CD4-positive, CD25-positive, alpha-beta regulatory T cell (primary cell): Measurements from ENCODE around the gene CDK5RAP1. TPM values are rescaled to one million over a fixed set of nuclear protein-coding genes. Genes with fewer than 3 reads are reported as not detected.

Experiments used
- ATAC-seq, 2 donors: fragments of 150-1000 bp; cut with Tn5 transposase; one replicate each; pipeline ENCODE4 v1.10.0; 2021; ENCODE audit warnings: low read depth in 2 of 2, moderate number of reproducible peaks in 2 of 2, moderate library complexity in 1 of 2
- DNase-seq, 3 donors: peaks; one replicate each; pipeline versions ENCODE4 v3.0.0 to v3.0.0-alpha.2; 2012 to 2022; ENCODE audit warnings: mixed read lengths in 1 of 3
- H3K27ac ChIP-seq: one replicate; pipeline ENCODE4 v1.7.0; 2013; ENCODE audit warnings: mild to moderate bottlenecking, low read length; ENCODE audit not compliant: insufficient read depth, poor library complexity, severe bottlenecking
- H3K27me3 ChIP-seq: one replicate; pipeline ENCODE4 v1.7.0; 2013; ENCODE audit warnings: low read length; ENCODE audit not compliant: control insufficient read depth, insufficient read depth
- H3K36me3 ChIP-seq: one replicate; pipeline ENCODE4 v1.7.0; 2013; ENCODE audit warnings: mild to moderate bottlenecking, low read length, moderate library complexity; ENCODE audit not compliant: control insufficient read depth, insufficient read depth
- H3K4me1 ChIP-seq: 2 replicates; pipeline ENCODE4 v1.7.0; 2013; ENCODE audit warnings: mild to moderate bottlenecking, low read length; ENCODE audit not compliant: insufficient read depth, control insufficient read depth, poor library complexity, severe bottlenecking
- H3K4me3 ChIP-seq: one replicate; pipeline ENCODE4 v1.7.0; 2013; ENCODE audit warnings: low read depth, mild to moderate bottlenecking, low read length, moderate library complexity
- H3K9me3 ChIP-seq, 2 experiments: 1 replicate in 1 of 2; 2 replicates in 1 of 2; pipeline ENCODE4 v1.7.0; 2013; ENCODE audit warnings: low read length in 2 of 2, mild to moderate bottlenecking in 1 of 2, moderate library complexity in 1 of 2; ENCODE audit not compliant: control insufficient read depth in 2 of 2
- H3K27ac Mint-ChIP-seq, 3 donors: one replicate each; pipeline ENCODE4 v1.8.0; 2020 to 2022; ENCODE audit warnings: mild to moderate bottlenecking in 3 of 3, mixed read lengths in 3 of 3, moderate library complexity in 2 of 3
- H3K27me3 Mint-ChIP-seq: one replicate; pipeline ENCODE4 v1.8.0; 2022; ENCODE audit warnings: mild to moderate bottlenecking, mixed read lengths
- H3K36me3 Mint-ChIP-seq: one replicate; pipeline ENCODE4 v1.8.0; 2020; ENCODE audit warnings: mixed read lengths
- H3K4me1 Mint-ChIP-seq, 4 donors: one replicate each; pipeline ENCODE4 v1.8.0; 2020 to 2022; ENCODE audit warnings: mixed read lengths in 4 of 4, mild to moderate bottlenecking in 1 of 4
- H3K4me3 Mint-ChIP-seq, 4 donors: one replicate each; pipeline ENCODE4 v1.8.0; 2020 to 2022; ENCODE audit warnings: mild to moderate bottlenecking in 4 of 4, mixed read lengths in 4 of 4, moderate library complexity in 3 of 4
- H3K9me3 Mint-ChIP-seq, 7 donors: one replicate each; pipeline ENCODE4 v1.8.0; 2020 to 2022; ENCODE audit warnings: mixed read lengths in 7 of 7, mild to moderate bottlenecking in 3 of 7, moderate library complexity in 2 of 7
- polyA plus RNA-seq, 4 donors: library from polyadenylated mRNA; unstranded; fragments of 300-500 nt; fragmentation: Illumina TruSeq; gene quantifications; one replicate each; pipeline ENCODE4 v1.2.3, GENCODE V29; 2021
- total RNA-seq: library from RNA; stranded (reverse); gene quantifications from one replicate; pipeline ENCODE4 v1.2.3, GENCODE V29; 2022

The CDK5RAP1 gene
- total and polyA plus RNA-seq, 5 donors from 2014 or later: 31.4 to 48.0 (median 36.1) TPM

- Histone ChIP-seq H3K36me3 (no peaks in the 10 kb centered on the region), H3K27ac (no peak overlapping the region), H3K9me3 (no peaks in the 10 kb centered on the region), H3K4me1 (peaks cover 3% of the 10 kb centered on the region), H3K27me3 (no peaks in the 10 kb centered on the region), H3K4me3 (no peak overlapping the region)
- no peak for ATAC-seq
- Mint-ChIP-seq H3K27ac (no peak overlapping the region), H3K9me3 (no peaks in the 10 kb centered on the region), H3K27me3 (no peaks in the 10 kb centered on the region), H3K4me3 (no peak overlapping the region), H3K4me1 (peaks cover 0 to 13% (median 4%) of the 10 kb centered on the region in 4 donors), H3K36me3 (peaks cover 19% of the 10 kb centered on the region)
- no peak for DNase-seq
Measured at GRCh38 chr20:33411711-33412483, 10.6 kb upstream of the CDK5RAP1 start.

GRCh38 chr20:33411242-33411641, 9.9 kb upstream of the CDK5RAP1 start:
- DNase-seq (no peak), ATAC-seq (no peak)
- Mint-ChIP-seq H3K4me3 (no peak overlapping the region), H3K4me1 (peaks cover 0 to 13% (median 4%) of the 10 kb centered on the region in 4 donors), H3K27ac (no peak overlapping the region), H3K9me3 (no peaks in the 10 kb centered on the region), H3K36me3 (peaks cover 20% of the 10 kb centered on the region), H3K27me3 (no peaks in the 10 kb centered on the region)
- H3K9me3 ChIP-seq: no peaks in the 10 kb centered on the region
- no peak overlapping the region for H3K4me3 ChIP-seq
- no peak overlapping the region for H3K27ac ChIP-seq
- H3K4me1 ChIP-seq: peaks cover 3% of the 10 kb centered on the region
- no peaks in the 10 kb centered on the region for H3K36me3 ChIP-seq
- H3K27me3 ChIP-seq: no peaks in the 10 kb centered on the region

- no peaks in the 10 kb centered on the region for H3K36me3 ChIP-seq
- no peak overlapping the region for H3K4me3 ChIP-seq
- H3K4me1 Mint-ChIP-seq: peaks cover 0 to 13% (median 4%) of the 10 kb centered on the region in 4 donors
- H3K27ac Mint-ChIP-seq: peak overlapping the region in 1 of 3 donors; percentile 51
- no peaks in the 10 kb centered on the region for H3K9me3 Mint-ChIP-seq
- no peak for DNase-seq
- H3K36me3 Mint-ChIP-seq: peaks cover 20% of the 10 kb centered on the region
- ATAC-seq: no peak
- no peaks in the 10 kb centered on the region for H3K9me3 ChIP-seq
- H3K4me1 ChIP-seq: peaks cover 3% of the 10 kb centered on the region
- H3K4me3 Mint-ChIP-seq: no peak overlapping the region
- no peaks in the 10 kb centered on the region for H3K27me3 Mint-ChIP-seq
- no peaks in the 10 kb centered on the region for H3K27me3 ChIP-seq
- no peak overlapping the region for H3K27ac ChIP-seq
Measured at GRCh38 chr20:33410081-33410742, 8.9 kb upstream of the CDK5RAP1 start.

GRCh38 chr20:33408716-33409654, 7.7 kb upstream of the CDK5RAP1 start:
- DNase-seq: peak in 1 of 3 donors; percentile 70
- peaks cover 3% of the 10 kb centered on the region for H3K4me1 ChIP-seq
- H3K9me3 Mint-ChIP-seq: no peaks in the 10 kb centered on the region
- H3K9me3 ChIP-seq: no peaks in the 10 kb centered on the region
- ATAC-seq: peak; percentile 46 to 50
- H3K36me3 Mint-ChIP-seq: peaks cover 20% of the 10 kb centered on the region
- H3K27ac Mint-ChIP-seq: peak overlapping the region in 1 of 3 donors; percentile 56
- H3K27me3 ChIP-seq: no peaks in the 10 kb centered on the region
- H3K4me3 ChIP-seq: no peak overlapping the region
- H3K36me3 ChIP-seq: no peaks in the 10 kb centered on the region
- H3K27ac ChIP-seq: peak overlapping the region; percentile 23
- H3K27me3 Mint-ChIP-seq: no peaks in the 10 kb centered on the region
- H3K4me3 Mint-ChIP-seq: peak overlapping the region in 1 of 4 donors; percentile 16
- peaks cover 5 to 19% (median 8%) of the 10 kb centered on the region in 4 donors for H3K4me1 Mint-ChIP-seq

- no peaks in the 10 kb centered on the region for H3K36me3 ChIP-seq
- peaks cover 20% of the 10 kb centered on the region for H3K36me3 Mint-ChIP-seq
- ATAC-seq (no peak), DNase-seq (no peak)
- peak overlapping the region; percentile 23 for H3K27ac ChIP-seq
- H3K4me1 ChIP-seq: peaks cover 3% of the 10 kb centered on the region
- peaks cover 7 to 23% (median 11%) of the 10 kb centered on the region in 4 donors for H3K4me1 Mint-ChIP-seq
- no peak overlapping the region for H3K4me3 ChIP-seq
- H3K27me3 ChIP-seq: no peaks in the 10 kb centered on the region
- no peak overlapping the region for H3K27ac Mint-ChIP-seq
- H3K9me3 Mint-ChIP-seq: no peaks in the 10 kb centered on the region
- no peak overlapping the region for H3K4me3 Mint-ChIP-seq
- no peaks in the 10 kb centered on the region for H3K27me3 Mint-ChIP-seq
- no peaks in the 10 kb centered on the region for H3K9me3 ChIP-seq
Measured at GRCh38 chr20:33408313-33408712, 7.0 kb upstream of the CDK5RAP1 start.

- Histone ChIP-seq H3K36me3 (no peaks in the 10 kb centered on the region), H3K9me3 (no peaks in the 10 kb centered on the region), H3K27ac (no peak overlapping the region), H3K4me1 (peaks cover 3% of the 10 kb centered on the region), H3K27me3 (no peaks in the 10 kb centered on the region), H3K4me3 (no peak overlapping the region)
- Mint-ChIP-seq H3K27me3 (no peaks in the 10 kb centered on the region), H3K27ac (no peak overlapping the region), H3K36me3 (peaks cover 20% of the 10 kb centered on the region), H3K9me3 (no peaks in the 10 kb centered on the region), H3K4me1 (peaks cover 7 to 23% (median 11%) of the 10 kb centered on the region in 4 donors), H3K4me3 (no peak overlapping the region)
- no peak for ATAC-seq
- DNase-seq: no peak
Measured at GRCh38 chr20:33407796-33408195, 6.5 kb upstream of the CDK5RAP1 start.

- H3K27me3 ChIP-seq: no peaks in the 10 kb centered on the region
- H3K27me3 Mint-ChIP-seq: no peaks in the 10 kb centered on the region
- DNase-seq: no peak
- no peaks in the 10 kb centered on the region for H3K9me3 Mint-ChIP-seq
- peaks cover 7 to 23% (median 15%) of the 10 kb centered on the region in 4 donors for H3K4me1 Mint-ChIP-seq
- ATAC-seq: no peak
- no peaks in the 10 kb centered on the region for H3K36me3 ChIP-seq
- peak overlapping the region in 1 of 3 donors; percentile 31 for H3K27ac Mint-ChIP-seq
- no peak overlapping the region for H3K27ac ChIP-seq
- peaks cover 20% of the 10 kb centered on the region for H3K36me3 Mint-ChIP-seq
- H3K4me3 ChIP-seq: no peak overlapping the region
- peaks cover 6% of the 10 kb centered on the region for H3K4me1 ChIP-seq
- H3K4me3 Mint-ChIP-seq: peak overlapping the region in 2 of 4 donors; percentile 31 to 71
- no peaks in the 10 kb centered on the region for H3K9me3 ChIP-seq
Measured at GRCh38 chr20:33407251-33407650, 5.9 kb upstream of the CDK5RAP1 start.
